Skeletal muscle tissue (tissue), 4 donors: ENCODE data around the gene TUBA4A. TPM values are rescaled to one million over a fixed set of nuclear protein-coding genes. Genes with fewer than 3 reads are reported as not detected.
A peak's percentile ranks its signal among the peaks of the same experiment; 100 is the strongest.

ENCODE experiments used
- H3K27ac ChIP-seq: one replicate; pipeline ENCODE4 v1.7.0; 2013; ENCODE audit warnings: mild to moderate bottlenecking, low read depth, low read length, inconsistent platforms
- H3K27me3 ChIP-seq, 3 donors: one replicate each; pipeline ENCODE4 v1.7.0; 2013; ENCODE audit warnings: low read length in 3 of 3; ENCODE audit not compliant: control insufficient read depth in 3 of 3, insufficient read depth in 3 of 3
- H3K36me3 ChIP-seq, 3 donors: one replicate each; pipeline ENCODE4 v1.7.0; 2013; ENCODE audit warnings: low read length in 3 of 3; ENCODE audit not compliant: control insufficient read depth in 3 of 3, insufficient read depth in 3 of 3
- H3K4me1 ChIP-seq, 3 donors: one replicate each; pipeline ENCODE4 v1.7.0; 2013; ENCODE audit warnings: low read length in 3 of 3, mild to moderate bottlenecking in 3 of 3; ENCODE audit not compliant: control insufficient read depth in 3 of 3, insufficient read depth in 3 of 3
- H3K4me3 ChIP-seq, 3 donors: one replicate each; pipeline ENCODE4 v1.7.0; 2013; ENCODE audit warnings: low read length in 3 of 3
- H3K9ac ChIP-seq, 3 donors: one replicate each; pipeline ENCODE4 v1.7.0; 2013; ENCODE audit warnings: low read length in 3 of 3, mild to moderate bottlenecking in 3 of 3, moderate library complexity in 2 of 3, low read depth in 1 of 3
- H3K9me3 ChIP-seq, 3 donors: one replicate each; pipeline ENCODE4 v1.7.0; 2013; ENCODE audit warnings: low read length in 3 of 3; ENCODE audit not compliant: control insufficient read depth in 3 of 3
- total RNA-seq: library from RNA; depleted of rRNA; stranded (reverse); fragments of >200 nt; gene quantifications from one replicate; pipeline ENCODE4 v1.2.3, GENCODE V29; 2014
- donor health status: Osteomylitis.

The TUBA4A gene
- total RNA-seq, 1 donor from 2014 or later: 30.8 TPM

- Histone ChIP-seq H3K4me1 (peaks cover 12 to 20% (median 14%) of the 10 kb centered on the region in 3 donors), H3K27ac (peak overlapping the region; percentile 58), H3K36me3 (no peaks in the 10 kb centered on the region), H3K27me3 (peaks cover 0 to 7% (median 4%) of the 10 kb centered on the region in 3 donors), H3K9me3 (no peaks in the 10 kb centered on the region), H3K4me3 (peak overlapping the region; percentile 73 to 76 (median 74)), H3K9ac (peak overlapping the region; percentile 79 to 88 (median 81))
Observed at GRCh38 chr2:219294356-219295351, 40.9 kb upstream of the TUBA4A start.

GRCh38 chr2:219293736-219294231 lies 40.1 kb upstream of the TUBA4A start:
- Histone ChIP-seq H3K36me3 (no peaks in the 10 kb centered on the region), H3K4me1 (peaks cover 9 to 16% (median 12%) of the 10 kb centered on the region in 3 donors), H3K9me3 (no peaks in the 10 kb centered on the region), H3K4me3 (peak overlapping the region in 1 of 3 donors; percentile 74), H3K9ac (peak overlapping the region in 2 of 3 donors; percentile 10 to 81), H3K27me3 (peaks cover 0 to 4% (median 0%) of the 10 kb centered on the region in 3 donors), H3K27ac (no peak overlapping the region)

- H3K4me1 ChIP-seq: peaks cover 9 to 14% (median 11%) of the 10 kb centered on the region in 3 donors
- no peaks in the 10 kb centered on the region for H3K36me3 ChIP-seq
- H3K27ac ChIP-seq: no peak overlapping the region
- no peaks in the 10 kb centered on the region for H3K9me3 ChIP-seq
- no peaks in the 10 kb centered on the region for H3K27me3 ChIP-seq
- no peak overlapping the region for H3K9ac ChIP-seq
- no peak overlapping the region for H3K4me3 ChIP-seq
Observed at GRCh38 chr2:219292616-219293015, 38.9 kb upstream of the TUBA4A start.

- peaks cover 9 to 14% (median 11%) of the 10 kb centered on the region in 3 donors for H3K4me1 ChIP-seq
- no peak overlapping the region for H3K4me3 ChIP-seq
- no peaks in the 10 kb centered on the region for H3K9me3 ChIP-seq
- no peaks in the 10 kb centered on the region for H3K36me3 ChIP-seq
- no peaks in the 10 kb centered on the region for H3K27me3 ChIP-seq
- no peak overlapping the region for H3K9ac ChIP-seq
- no peak overlapping the region for H3K27ac ChIP-seq
Observed at GRCh38 chr2:219291910-219292490, 38.3 kb upstream of the TUBA4A start.

GRCh38 chr2:219291394-219291793 lies 37.7 kb upstream of the TUBA4A start:
- H3K27ac ChIP-seq: no peak overlapping the region
- H3K27me3 ChIP-seq: no peaks in the 10 kb centered on the region
- peaks cover 0 to 2% (median 2%) of the 10 kb centered on the region in 3 donors for H3K36me3 ChIP-seq
- no peaks in the 10 kb centered on the region for H3K9me3 ChIP-seq
- no peak overlapping the region for H3K4me3 ChIP-seq
- no peak overlapping the region for H3K9ac ChIP-seq
- peaks cover 9 to 20% (median 12%) of the 10 kb centered on the region in 3 donors for H3K4me1 ChIP-seq

- no peaks in the 10 kb centered on the region for H3K9me3 ChIP-seq
- peaks cover 2 to 7% (median 6%) of the 10 kb centered on the region in 3 donors for H3K36me3 ChIP-seq
- H3K9ac ChIP-seq: no peak overlapping the region
- H3K4me1 ChIP-seq: peaks cover 12 to 25% (median 17%) of the 10 kb centered on the region in 3 donors
- H3K27me3 ChIP-seq: no peaks in the 10 kb centered on the region
- no peak overlapping the region for H3K27ac ChIP-seq
- no peak overlapping the region for H3K4me3 ChIP-seq
Observed at GRCh38 chr2:219290381-219291171, 36.9 kb upstream of the TUBA4A start.

- H3K4me3 ChIP-seq: no peak overlapping the region
- H3K4me1 ChIP-seq: peaks cover 8 to 25% (median 15%) of the 10 kb centered on the region in 3 donors
- no peaks in the 10 kb centered on the region for H3K9me3 ChIP-seq
- no peak overlapping the region for H3K9ac ChIP-seq
- H3K27ac ChIP-seq: no peak overlapping the region
- H3K36me3 ChIP-seq: peaks cover 11 to 16% (median 15%) of the 10 kb centered on the region in 3 donors
- H3K27me3 ChIP-seq: no peaks in the 10 kb centered on the region
Observed at GRCh38 chr2:219289537-219290361, 36.0 kb upstream of the TUBA4A start.

- H3K9me3 ChIP-seq: no peaks in the 10 kb centered on the region
- H3K36me3 ChIP-seq: peaks cover 17 to 21% (median 21%) of the 10 kb centered on the region in 3 donors
- no peaks in the 10 kb centered on the region for H3K27me3 ChIP-seq
- no peak overlapping the region for H3K4me3 ChIP-seq
- H3K27ac ChIP-seq: no peak overlapping the region
- H3K9ac ChIP-seq: no peak overlapping the region
- H3K4me1 ChIP-seq: peaks cover 5 to 20% (median 11%) of the 10 kb centered on the region in 3 donors
Observed at GRCh38 chr2:219289195-219289536, 35.4 kb upstream of the TUBA4A start.
